Mesothelial cell of epicardium (in vitro differentiated cells): ENCODE data around the gene DNAJB8. TPM values are rescaled to one million over a fixed set of nuclear protein-coding genes. Genes with fewer than 3 reads are reported as not detected.

ENCODE experiments used
- DNase-seq, 2 experiments: peaks; one replicate each; pipeline ENCODE4 v3.0.0; 2021; ENCODE audit warnings: low spot score in 2 of 2; ENCODE audit not compliant: unreplicated experiment in 2 of 2
- H3K27ac Mint-ChIP-seq: 2 replicates; pipeline ENCODE4 v1.8.0; 2021; ENCODE audit warnings: mixed read lengths
- H3K27me3 Mint-ChIP-seq: 2 replicates; pipeline ENCODE4 v1.8.0; 2021; ENCODE audit warnings: low read depth, mixed read lengths
- H3K36me3 Mint-ChIP-seq: 2 replicates; pipeline ENCODE4 v1.8.0; 2021; ENCODE audit warnings: mixed read lengths
- H3K4me1 Mint-ChIP-seq: 2 replicates; pipeline ENCODE4 v1.8.0; 2021; ENCODE audit warnings: mixed read lengths
- H3K4me3 Mint-ChIP-seq: 2 replicates; pipeline ENCODE4 v1.8.0; 2021; ENCODE audit warnings: mild to moderate bottlenecking, moderate library complexity, mixed read lengths
- H3K9me3 Mint-ChIP-seq: 2 replicates; pipeline ENCODE4 v1.8.0; 2021; ENCODE audit warnings: mixed read lengths
- CTCF ChIP-seq: fragments of 200-600 bp; sonication (generic); IDR thresholded peaks from one replicate; pipeline ENCODE4 v1.5.0; 2021; ENCODE audit warnings: antibody characterized with exemption; ENCODE audit not compliant: unreplicated experiment
- total RNA-seq: library from RNA; stranded (reverse); gene quantifications from 3 replicates; pipeline ENCODE4 v1.2.1, GENCODE V29; 2021

Gene DNAJB8
- total RNA-seq, 1 donor from 2014 or later = not detected

- peak; percentile 77 to 91 for DNase-seq
- H3K27me3 Mint-ChIP-seq = peaks cover 11% of the 10 kb centered on the region
- peaks cover 6% of the 10 kb centered on the region for H3K36me3 Mint-ChIP-seq
- peak overlapping the region; percentile 93 for H3K27ac Mint-ChIP-seq
- no peaks in the 10 kb centered on the region for H3K9me3 Mint-ChIP-seq
- H3K4me1 Mint-ChIP-seq = peaks cover 54% of the 10 kb centered on the region
- peak overlapping the region; percentile 94 for H3K4me3 Mint-ChIP-seq
- TF ChIP-seq CTCF = no peak
Measured at GRCh38 chr3:128487813-128488635, 21.3 kb upstream of the DNAJB8 start.

- Mint-ChIP-seq H3K4me1 (peaks cover 58% of the 10 kb centered on the region), H3K9me3 (no peaks in the 10 kb centered on the region), H3K27ac (peak overlapping the region; percentile 83), H3K4me3 (peak overlapping the region; percentile 94), H3K36me3 (peaks cover 6% of the 10 kb centered on the region), H3K27me3 (peaks cover 11% of the 10 kb centered on the region)
- no peak for TF ChIP-seq CTCF
- no peak for DNase-seq
Measured at GRCh38 chr3:128487538-128487812, 20.8 kb upstream of the DNAJB8 start.

- Mint-ChIP-seq H3K9me3 (no peaks in the 10 kb centered on the region), H3K36me3 (peaks cover 6% of the 10 kb centered on the region), H3K27ac (peak overlapping the region; percentile 83), H3K4me1 (peaks cover 59% of the 10 kb centered on the region), H3K27me3 (peaks cover 9% of the 10 kb centered on the region), H3K4me3 (peak overlapping the region; percentile 94)
- no peak for TF ChIP-seq CTCF
- DNase-seq = peak in 1 of 2 experiments; percentile 65
Measured at GRCh38 chr3:128486681-128487537, 20.2 kb upstream of the DNAJB8 start.

- Mint-ChIP-seq H3K4me1 (peaks cover 53% of the 10 kb centered on the region), H3K27me3 (peaks cover 4% of the 10 kb centered on the region), H3K4me3 (peak overlapping the region; percentile 94), H3K27ac (peak overlapping the region; percentile 75), H3K36me3 (peaks cover 6% of the 10 kb centered on the region), H3K9me3 (no peaks in the 10 kb centered on the region)
- no peak for TF ChIP-seq CTCF
- no peak for DNase-seq
Measured at GRCh38 chr3:128486205-128486628, 19.5 kb upstream of the DNAJB8 start.

- H3K27me3 Mint-ChIP-seq = peaks cover under 1% of the 10 kb centered on the region
- H3K9me3 Mint-ChIP-seq = no peaks in the 10 kb centered on the region
- H3K4me1 Mint-ChIP-seq = peaks cover 50% of the 10 kb centered on the region
- H3K4me3 Mint-ChIP-seq = peak overlapping the region; percentile 94
- no peak for TF ChIP-seq CTCF
- H3K27ac Mint-ChIP-seq = no peak overlapping the region
- no peak for DNase-seq
- peaks cover 7% of the 10 kb centered on the region for H3K36me3 Mint-ChIP-seq
Measured at GRCh38 chr3:128485282-128486204, 18.9 kb upstream of the DNAJB8 start.
